Adipocyte (in vitro differentiated cells): ENCODE measurements around the gene RHBDL1.
A peak's percentile ranks its signal among the peaks of the same experiment; 100 is the strongest.

Experiments
- DNase-seq: peaks from one replicate; pipeline ENCODE4 v3.0.0-alpha.2; 2015; ENCODE audit warnings: low read depth
- H3K27me3 ChIP-seq: replicated peaks from 2 replicates; pipeline ENCODE4 v1.7.0; 2013; ENCODE audit warnings: mild to moderate bottlenecking, low read length, moderate library complexity; ENCODE audit not compliant: control insufficient read depth, insufficient read depth
- H3K36me3 ChIP-seq: 2 replicates; pipeline ENCODE4 v1.7.0; 2013; ENCODE audit warnings: low read length, mild to moderate bottlenecking, moderate library complexity; ENCODE audit not compliant: control insufficient read depth, insufficient read depth, severe bottlenecking
- H3K4me1 ChIP-seq: 2 replicates; pipeline ENCODE4 v1.7.0; 2013; ENCODE audit warnings: mild to moderate bottlenecking, low read length, moderate library complexity; ENCODE audit not compliant: control insufficient read depth, insufficient read depth
- H3K4me3 ChIP-seq: 2 replicates; pipeline ENCODE4 v1.7.0; 2013; ENCODE audit warnings: mild to moderate bottlenecking, low read length, moderate library complexity
- H3K9ac ChIP-seq: 2 replicates; pipeline ENCODE4 v1.7.0; 2013; ENCODE audit warnings: mild to moderate bottlenecking, low read length, moderate library complexity
- H3K9me3 ChIP-seq: 2 replicates; pipeline ENCODE4 v1.7.0; 2013; ENCODE audit warnings: mild to moderate bottlenecking, low read length, moderate library complexity; ENCODE audit not compliant: control insufficient read depth

The RHBDL1 gene

GRCh38 chr16:698911-699671 lies 23.6 kb downstream of the RHBDL1 start:
- no peak for DNase-seq
- Histone ChIP-seq H3K27me3 (peaks cover 47% of the 10 kb centered on the region), H3K36me3 (no peaks in the 10 kb centered on the region), H3K9ac (no peak overlapping the region), H3K4me3 (no peak overlapping the region), H3K9me3 (no peaks in the 10 kb centered on the region), H3K4me1 (no peaks in the 10 kb centered on the region)

GRCh38 chr16:700684-701584 lies 25.5 kb downstream of the RHBDL1 start:
- Histone ChIP-seq H3K9ac (no peak overlapping the region), H3K27me3 (peaks cover 47% of the 10 kb centered on the region), H3K9me3 (no peaks in the 10 kb centered on the region), H3K4me3 (no peak overlapping the region), H3K36me3 (no peaks in the 10 kb centered on the region), H3K4me1 (no peaks in the 10 kb centered on the region)
- peak; percentile 64 for DNase-seq

- Histone ChIP-seq H3K9ac (no peak overlapping the region), H3K27me3 (peaks cover 52% of the 10 kb centered on the region), H3K4me1 (no peaks in the 10 kb centered on the region), H3K4me3 (no peak overlapping the region), H3K9me3 (no peaks in the 10 kb centered on the region), H3K36me3 (no peaks in the 10 kb centered on the region)
- DNase-seq = no peak
Observed at GRCh38 chr16:702341-702740, 26.9 kb downstream of the RHBDL1 start.

GRCh38 chr16:703406-703805 lies 27.9 kb downstream of the RHBDL1 start:
- Histone ChIP-seq H3K9me3 (no peaks in the 10 kb centered on the region), H3K9ac (no peak overlapping the region), H3K4me1 (no peaks in the 10 kb centered on the region), H3K36me3 (no peaks in the 10 kb centered on the region), H3K27me3 (peaks cover 62% of the 10 kb centered on the region), H3K4me3 (no peak overlapping the region)
- no peak for DNase-seq

GRCh38 chr16:704047-704446 lies 28.6 kb downstream of the RHBDL1 start:
- Histone ChIP-seq H3K27me3 (peaks cover 67% of the 10 kb centered on the region), H3K36me3 (no peaks in the 10 kb centered on the region), H3K4me3 (no peak overlapping the region), H3K9me3 (no peaks in the 10 kb centered on the region), H3K4me1 (no peaks in the 10 kb centered on the region), H3K9ac (no peak overlapping the region)
- DNase-seq = no peak

GRCh38 chr16:704552-705380 lies 29.3 kb downstream of the RHBDL1 start:
- H3K4me3 ChIP-seq = no peak overlapping the region
- H3K27me3 ChIP-seq = peaks cover 73% of the 10 kb centered on the region
- no peak overlapping the region for H3K9ac ChIP-seq
- H3K4me1 ChIP-seq = peaks cover 2% of the 10 kb centered on the region
- no peaks in the 10 kb centered on the region for H3K9me3 ChIP-seq
- H3K36me3 ChIP-seq = no peaks in the 10 kb centered on the region
- DNase-seq = no peak

GRCh38 chr16:705431-706188 lies 30.1 kb downstream of the RHBDL1 start, which contains the start of gene FBXL16:
Gene FBXL16 (minus strand): TSS chr16:705801. CDS start chr16:697405, 8,396 bp downstream.
- DNase-seq = peak; percentile 58
- Histone ChIP-seq H3K4me1 (peaks cover 7% of the 10 kb centered on the region), H3K9ac (no peak within 1 kb of the TSS), H3K36me3 (no peaks in the 10 kb centered on the region), H3K4me3 (no peak within 1 kb of the TSS), H3K27me3 (peaks cover 75% of the 10 kb centered on the region), H3K9me3 (no peaks in the 10 kb centered on the region)

GRCh38 chr16:706189-707061 lies 31.0 kb downstream of the RHBDL1 start:
- peaks cover 74% of the 10 kb centered on the region for H3K27me3 ChIP-seq

GRCh38 chr16:707062-707538 lies 31.6 kb downstream of the RHBDL1 start:
- H3K4me3 ChIP-seq = no peak overlapping the region
- no peak for DNase-seq
- no peaks in the 10 kb centered on the region for H3K36me3 ChIP-seq
- H3K9me3 ChIP-seq = no peaks in the 10 kb centered on the region
- H3K27me3 ChIP-seq = peaks cover 69% of the 10 kb centered on the region
- H3K9ac ChIP-seq = no peak overlapping the region
- peaks cover 9% of the 10 kb centered on the region for H3K4me1 ChIP-seq

More at GRCh38 chr16:706189-707061, 31.0 kb downstream of the RHBDL1 start:
- no peak for DNase-seq
- Histone ChIP-seq H3K4me1 (peaks cover 7% of the 10 kb centered on the region), H3K36me3 (no peaks in the 10 kb centered on the region), H3K9me3 (no peaks in the 10 kb centered on the region), H3K9ac (no peak overlapping the region), H3K4me3 (no peak overlapping the region)

GRCh38 chr16:708019-708418 lies 32.5 kb downstream of the RHBDL1 start:
- Histone ChIP-seq H3K9ac (no peak overlapping the region), H3K4me1 (peaks cover 15% of the 10 kb centered on the region), H3K36me3 (no peaks in the 10 kb centered on the region), H3K27me3 (peaks cover 60% of the 10 kb centered on the region), H3K4me3 (no peak overlapping the region), H3K9me3 (no peaks in the 10 kb centered on the region)
- DNase-seq = no peak
